Femur (tissue), 1 donor: ENCODE measurements around the gene R3HDM4.
"Not testable (repeated sequence)": the region's sequence is repeated elsewhere in the genome, so short reads cannot be mapped to it uniquely, and the experiment has no call there.

Experiments
- DNase-seq: peaks from one replicate; pipeline ENCODE4 v3.0.0-alpha.2; 2017

Gene R3HDM4

DNA sequence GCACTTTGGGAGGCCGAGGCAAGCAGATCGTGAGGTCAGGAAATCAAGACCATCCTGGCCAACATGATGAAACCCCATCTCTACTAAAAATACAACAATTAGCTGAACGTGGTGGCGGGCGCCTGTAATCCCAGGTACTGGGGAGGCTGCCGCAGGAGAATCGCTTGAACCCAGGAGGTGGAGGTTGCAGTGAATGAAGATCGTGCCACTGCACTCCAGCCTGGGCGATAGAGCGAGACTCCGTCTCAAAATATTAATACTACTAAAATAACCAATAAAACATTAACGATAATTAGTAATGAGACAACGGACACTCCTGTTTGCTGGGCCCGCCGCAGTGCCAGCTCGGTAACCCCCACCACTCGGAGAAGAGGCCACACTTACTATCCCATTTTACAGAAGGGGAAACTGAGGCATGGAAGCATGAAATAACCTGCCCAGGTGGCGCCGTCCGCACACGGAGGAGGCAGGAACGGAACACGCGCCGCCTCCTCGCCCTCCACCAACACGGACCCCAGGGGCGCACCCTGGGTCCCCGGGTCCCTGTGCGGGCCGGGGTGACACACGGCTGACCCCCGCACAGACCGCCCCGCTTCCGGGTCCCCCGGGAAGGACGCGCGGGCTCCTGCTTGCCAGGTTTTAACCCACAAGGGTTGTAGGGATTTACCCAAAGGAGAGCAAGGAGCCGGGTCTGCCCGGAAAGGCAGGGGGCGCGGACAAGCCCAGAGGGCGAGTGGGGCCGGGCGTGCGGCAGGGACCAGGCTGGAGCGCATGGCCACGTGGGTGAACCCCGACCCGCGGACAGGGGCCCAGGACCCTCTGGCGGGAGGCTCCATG is 1.6 kb downstream of the R3HDM4 start:
- DNase-seq, result no peak

DNA sequence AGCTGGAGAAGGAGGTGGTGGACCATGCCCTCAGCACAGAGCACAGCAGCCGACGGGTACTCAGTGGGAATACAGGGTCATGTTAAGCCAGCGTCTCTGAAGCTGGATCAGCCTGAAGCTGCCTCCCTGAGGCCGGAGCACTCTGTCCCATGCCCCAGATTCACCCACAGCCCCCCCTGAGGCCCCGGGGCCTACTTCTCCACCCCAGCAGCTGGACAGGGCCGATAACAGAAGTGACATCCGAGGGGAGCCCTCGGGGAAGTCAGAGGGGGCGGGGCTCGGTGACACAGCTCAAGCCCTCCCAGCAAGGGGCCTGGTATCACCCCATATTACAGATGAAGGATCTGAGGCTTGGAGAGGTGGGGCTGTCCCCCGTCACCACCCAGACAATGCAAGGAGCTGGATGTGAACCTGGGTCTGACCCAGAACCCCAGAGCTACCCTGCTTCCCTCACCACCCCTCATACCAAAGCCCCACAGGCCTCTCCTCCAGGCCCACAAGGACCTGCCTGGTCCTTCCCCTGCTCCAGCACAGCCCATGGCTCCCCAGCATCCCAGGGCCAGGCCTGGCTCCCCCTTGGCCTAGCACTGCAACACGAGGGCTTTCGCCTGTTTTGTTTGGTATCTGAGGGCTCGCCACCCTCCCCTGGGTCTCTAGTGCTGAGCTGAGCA is 5.7 kb downstream of the R3HDM4 start:
- peak; percentile 68 for DNase-seq

DNA sequence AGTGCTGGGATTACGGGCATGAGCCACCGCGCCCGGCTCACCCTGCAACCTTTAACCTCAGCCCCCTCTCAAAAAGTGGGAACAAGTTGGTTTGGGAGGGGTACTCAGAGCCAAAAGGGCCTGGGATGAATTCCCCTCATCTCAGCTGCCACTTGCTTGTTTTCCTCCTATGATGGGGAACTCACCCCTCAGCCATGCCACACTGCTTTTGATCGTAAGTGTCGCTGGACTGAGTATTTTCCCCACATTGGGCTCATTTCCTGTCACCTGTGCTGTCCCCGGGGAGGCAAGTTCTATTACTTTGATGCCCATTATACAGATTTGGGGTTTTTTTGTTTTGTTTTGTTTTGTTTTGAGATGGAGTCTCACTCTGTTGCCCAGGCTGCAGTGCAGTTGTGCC is 6.5 kb downstream of the R3HDM4 start:
- DNase-seq, result no peak

DNA sequence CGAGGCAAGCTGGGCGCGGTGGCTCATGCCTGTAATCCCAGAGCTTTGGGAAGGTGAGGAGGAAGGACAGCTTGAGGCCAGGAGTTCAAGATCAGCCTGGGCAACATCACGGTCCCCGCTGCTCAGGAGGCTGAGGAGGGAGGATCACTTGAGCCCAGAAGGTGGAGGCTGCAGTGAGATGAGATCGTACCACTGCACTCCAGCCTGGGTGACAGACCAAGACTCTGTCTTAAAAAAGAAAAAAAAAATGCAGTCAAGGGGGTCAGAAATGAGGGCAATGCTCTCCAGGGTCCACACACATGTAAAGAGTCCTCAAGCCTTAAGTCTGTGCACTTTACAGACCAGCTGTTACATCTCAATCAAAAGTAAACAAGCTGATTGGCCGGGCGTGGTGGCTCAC is 8.5 kb downstream of the R3HDM4 start:
- no peak for DNase-seq

DNA sequence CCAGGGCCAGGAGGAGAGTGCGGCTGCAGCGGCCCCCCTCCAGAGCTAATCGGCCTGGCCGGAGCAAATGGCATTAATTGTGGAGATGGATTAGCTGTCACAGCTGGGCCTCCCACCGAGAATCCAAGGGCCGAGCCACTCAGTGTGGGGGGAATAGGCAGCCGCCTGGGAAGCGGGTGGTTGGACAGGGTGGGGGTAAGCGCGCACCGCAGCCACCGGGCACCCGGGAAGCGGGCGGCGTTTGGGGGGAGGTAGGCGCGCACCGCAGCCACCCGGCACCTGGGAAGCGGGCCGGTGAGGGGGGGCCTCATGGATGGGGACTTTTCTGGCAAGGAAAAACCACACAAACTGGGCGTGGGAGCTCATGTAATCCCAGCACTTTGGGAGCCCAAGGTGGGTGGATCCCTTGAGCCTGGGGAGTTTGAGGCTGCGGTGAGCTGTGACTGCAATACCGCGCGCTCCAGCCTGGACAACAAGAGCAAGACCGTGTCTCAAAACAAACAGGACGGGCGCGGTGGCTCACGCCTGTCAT is 9.7 kb downstream of the R3HDM4 start:
- no peak for DNase-seq

DNA sequence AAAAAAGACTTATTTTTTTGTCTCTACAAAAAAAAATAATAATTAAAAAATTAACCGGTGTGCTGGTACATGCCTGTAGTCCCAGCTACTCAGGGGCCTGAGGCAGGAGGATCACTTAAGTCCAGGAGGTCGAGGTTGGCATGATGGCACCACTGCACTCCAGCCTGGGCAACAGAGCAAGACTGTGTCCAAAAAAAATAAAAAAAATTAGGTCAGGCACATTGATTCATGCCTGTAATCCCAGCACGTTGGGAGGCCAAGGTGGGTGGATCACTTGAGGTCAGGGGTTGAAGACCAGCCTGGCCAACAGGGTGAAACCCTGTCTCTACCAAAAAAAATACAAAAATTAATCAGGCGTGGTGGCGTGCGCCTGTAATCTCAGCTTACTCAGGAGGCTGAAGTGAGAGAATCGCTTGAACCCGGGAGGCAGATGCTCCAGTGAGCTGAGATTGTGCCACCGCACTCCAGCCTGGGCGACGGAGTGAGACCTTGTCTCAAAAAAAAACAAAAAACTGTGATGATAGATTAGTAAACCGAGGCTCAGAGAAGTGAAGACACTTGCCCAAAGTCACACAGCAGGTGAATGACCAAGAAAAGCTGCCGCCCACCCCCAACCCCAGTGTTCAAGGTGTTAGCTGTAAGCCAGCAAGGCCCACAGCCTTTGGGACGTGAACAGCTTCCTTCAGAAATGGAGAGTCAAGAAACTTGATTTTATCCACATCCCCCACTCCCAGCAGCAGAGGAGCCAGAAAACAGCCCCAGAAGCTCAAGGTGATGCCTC is 10.4 kb downstream of the R3HDM4 start:
- DNase-seq, result no peak

DNA sequence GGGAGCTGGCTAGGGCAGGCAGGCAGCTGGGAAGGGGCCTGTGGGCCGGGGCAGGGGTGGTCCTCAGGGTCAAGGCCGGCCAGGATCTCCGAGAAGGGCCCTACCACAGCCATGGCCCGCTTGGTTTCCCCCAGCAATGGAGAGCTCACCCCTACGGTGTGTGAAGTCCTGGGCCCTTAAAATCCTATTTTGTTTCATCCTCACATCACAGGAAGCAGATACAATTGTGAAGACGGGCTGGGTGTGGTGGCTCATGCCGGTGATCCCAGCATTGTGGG is 11.0 kb downstream of the R3HDM4 start:
- no peak for DNase-seq

DNA sequence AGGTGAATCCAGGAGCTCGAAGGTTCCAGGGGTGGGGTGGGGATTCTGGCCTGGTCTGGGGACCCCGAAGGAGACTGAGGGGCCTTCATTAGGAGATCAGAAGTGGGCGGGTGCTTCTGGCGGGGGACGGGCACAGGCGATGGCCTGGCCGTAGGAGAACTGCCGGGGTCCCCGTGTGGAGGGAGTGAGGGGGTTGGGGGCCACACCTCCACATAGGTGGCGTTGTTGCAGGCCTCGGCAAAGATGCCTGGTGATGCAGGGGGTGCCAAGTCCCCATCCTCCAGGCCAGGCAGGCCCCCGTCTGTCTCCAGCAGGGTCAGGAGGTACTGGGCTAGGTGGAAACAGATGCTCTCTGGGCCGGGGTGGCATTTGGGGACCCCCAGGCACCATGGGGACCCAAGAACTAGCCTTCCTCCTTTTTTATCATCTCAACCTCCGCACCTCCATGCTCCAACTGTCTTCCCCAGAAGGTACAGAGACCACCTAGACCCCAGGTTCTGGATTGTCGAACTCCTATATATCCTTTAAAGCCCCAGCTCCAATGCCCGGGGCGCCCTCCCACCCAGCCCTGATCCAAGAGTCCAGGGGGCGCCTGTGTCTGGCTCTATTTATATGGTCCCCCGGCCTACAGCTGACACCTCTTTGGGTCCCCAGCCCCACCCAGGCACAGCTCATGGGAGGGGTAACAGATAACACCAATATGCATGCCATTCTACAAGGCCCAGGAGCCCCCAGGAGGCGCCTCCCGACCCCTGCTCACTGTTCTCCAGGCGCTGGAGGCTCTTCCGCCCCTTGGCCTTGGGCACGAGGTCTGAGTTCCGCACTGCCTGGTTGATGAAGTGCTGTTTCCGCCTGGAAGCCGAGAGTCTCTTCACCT is 11.6 kb downstream of the R3HDM4 start:
- DNase-seq, result no peak

DNA sequence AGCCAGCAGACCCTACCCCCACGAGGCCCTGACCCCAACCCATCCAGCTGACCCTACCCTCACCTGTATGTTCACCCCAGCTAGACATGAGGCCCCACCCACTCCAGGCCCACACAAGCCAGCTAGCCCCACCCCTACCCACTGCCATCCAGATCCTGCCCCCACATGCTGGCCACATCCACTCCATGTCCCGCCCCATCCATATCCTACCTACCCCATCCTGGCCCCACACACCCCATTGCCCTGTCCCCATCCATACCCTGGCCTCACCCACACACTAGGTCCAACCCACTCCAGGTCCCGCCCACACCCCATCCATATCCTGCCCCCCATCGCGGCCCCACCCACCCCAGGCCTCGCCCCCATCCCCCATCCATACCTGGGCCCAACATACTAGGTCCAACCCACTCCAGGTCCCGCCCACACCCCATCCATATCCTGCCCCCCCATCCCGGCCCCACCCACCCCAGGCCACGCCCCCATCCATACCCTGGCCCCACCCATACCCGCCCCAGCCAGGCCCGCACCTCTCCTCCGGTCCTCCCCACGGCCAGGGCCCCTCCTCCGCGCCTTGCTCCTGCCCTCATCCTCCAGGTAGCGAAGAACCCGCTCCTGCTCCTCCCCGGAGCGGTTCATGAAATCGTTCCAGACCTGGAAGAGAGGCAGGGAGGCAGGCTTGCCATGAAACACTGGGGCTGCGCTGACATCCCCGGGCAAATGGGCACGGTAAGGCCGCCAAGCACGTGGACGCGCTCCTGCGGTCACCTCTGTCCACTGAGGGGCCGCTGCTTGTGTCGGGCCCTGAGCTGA is 12.5 kb downstream of the R3HDM4 start:
- DNase-seq, result no peak

DNA sequence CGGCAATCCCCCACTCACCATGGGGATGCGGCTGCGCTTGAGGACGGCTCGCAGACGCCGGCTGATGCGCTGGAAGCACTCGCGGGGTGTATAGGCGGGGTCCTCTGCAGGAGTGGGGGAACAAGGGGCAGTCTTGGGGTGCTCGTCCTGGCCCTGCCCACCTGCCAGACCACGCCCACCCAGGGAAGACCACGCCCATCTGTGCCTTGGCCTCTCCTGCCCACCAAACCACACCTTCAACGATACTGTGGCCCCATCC is 13.0 kb downstream of the R3HDM4 start:
- no peak for DNase-seq

DNA sequence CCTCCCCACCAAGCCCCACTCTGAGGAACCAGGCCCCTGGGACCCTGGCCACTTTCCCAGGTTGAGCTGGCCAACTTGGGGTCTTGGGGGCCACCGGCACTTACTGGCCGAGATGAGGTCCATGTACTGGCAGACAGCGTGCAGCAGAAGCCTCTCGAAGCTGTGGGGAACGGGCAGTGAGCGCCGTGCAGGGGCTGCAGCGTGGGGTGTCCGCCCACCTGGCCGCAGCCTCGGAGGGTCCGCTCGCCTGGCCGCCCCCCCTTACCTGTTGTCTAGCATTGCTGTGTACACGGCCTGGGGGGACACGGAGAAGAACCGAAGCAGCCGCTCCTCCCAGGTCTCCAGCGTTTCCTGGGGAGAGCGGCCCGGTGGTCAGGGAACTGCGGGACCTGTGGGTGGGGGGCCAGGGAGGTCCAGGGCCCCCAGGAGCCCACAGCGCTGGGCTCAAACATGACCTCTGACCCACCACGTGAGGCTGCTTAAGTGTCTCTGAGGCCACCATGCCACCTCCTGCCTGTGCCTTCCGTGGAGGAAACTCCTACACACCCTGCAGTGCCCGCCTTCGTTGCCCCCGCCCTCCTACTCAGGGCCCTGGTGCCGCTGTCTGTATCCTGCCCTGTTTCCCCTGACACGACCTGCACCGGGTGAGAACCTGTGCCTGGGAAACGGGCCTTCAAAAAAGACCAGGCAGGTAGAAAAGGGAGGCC is 13.5 kb downstream of the R3HDM4 start:
- DNase-seq, result no peak

DNA sequence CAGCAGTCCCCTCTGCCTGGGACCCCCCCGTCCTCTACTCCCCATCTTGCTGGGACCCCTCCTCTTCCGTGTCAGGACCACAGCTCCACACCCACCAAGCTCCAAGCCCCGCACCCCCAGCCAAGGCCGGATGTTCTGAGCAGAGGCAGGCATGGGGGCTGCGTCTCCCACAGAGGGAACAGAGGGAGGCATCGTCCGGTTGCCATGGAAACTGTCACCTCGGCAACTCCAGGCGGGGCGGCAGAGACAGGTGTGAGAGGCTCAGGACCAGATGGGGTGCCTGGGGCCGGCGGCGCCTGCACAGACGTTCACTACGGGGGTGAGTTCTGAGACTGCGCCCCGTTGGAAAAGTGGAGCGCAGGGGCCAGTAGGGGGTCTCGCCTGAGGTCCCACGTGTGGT is 14.4 kb downstream of the R3HDM4 start:
- no peak for DNase-seq

DNA sequence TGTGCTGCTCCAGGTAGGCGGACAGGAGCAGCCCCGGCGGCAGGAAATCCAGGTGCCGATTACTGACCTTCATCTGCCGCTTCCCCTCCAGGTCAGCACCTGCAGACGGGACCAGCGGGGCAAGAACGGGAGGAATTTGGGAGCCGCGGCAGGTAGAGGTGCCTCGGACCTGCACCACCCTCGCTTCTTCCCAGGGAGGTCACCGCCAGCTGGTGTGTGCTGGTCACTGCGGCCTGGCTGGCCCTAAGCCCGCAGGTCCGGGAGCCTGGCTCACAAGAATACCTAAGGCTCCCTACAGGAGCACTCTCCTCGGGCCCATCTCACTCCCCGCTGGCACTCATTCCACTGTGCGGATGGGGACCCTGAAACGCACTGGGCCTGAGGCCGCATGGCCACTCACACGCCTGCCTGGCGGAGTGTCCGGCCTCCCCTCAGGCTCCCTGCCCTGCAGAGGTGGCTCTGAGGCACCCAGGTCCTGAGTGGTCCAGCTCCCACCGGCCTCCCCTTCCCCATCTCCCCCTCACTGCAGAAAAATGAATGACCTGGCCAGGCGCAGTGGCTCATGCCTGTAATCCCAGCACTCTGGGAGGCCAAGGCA is 15.5 kb downstream of the R3HDM4 start:
- DNase-seq, result no peak

DNA sequence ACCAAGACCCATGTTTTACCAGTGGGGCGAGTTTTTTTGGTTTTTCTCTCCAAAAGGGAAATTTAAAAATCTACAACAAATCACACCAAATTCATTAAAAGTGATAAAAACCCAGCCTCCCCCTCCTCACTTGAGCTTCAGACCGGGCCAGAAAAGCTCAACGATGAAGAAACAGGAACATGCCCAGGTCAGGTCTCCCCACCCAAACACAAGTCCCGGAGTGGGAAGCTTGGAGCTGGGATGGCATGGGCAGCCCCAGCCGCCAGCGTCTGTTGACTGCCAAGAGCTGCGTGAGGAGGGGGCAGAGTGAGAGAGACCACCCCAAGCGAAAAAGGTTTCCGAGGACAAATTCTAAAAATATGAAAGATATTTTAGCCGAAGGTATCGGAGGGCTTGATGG is 16.0 kb downstream of the R3HDM4 start:
- DNase-seq, result no peak

DNA sequence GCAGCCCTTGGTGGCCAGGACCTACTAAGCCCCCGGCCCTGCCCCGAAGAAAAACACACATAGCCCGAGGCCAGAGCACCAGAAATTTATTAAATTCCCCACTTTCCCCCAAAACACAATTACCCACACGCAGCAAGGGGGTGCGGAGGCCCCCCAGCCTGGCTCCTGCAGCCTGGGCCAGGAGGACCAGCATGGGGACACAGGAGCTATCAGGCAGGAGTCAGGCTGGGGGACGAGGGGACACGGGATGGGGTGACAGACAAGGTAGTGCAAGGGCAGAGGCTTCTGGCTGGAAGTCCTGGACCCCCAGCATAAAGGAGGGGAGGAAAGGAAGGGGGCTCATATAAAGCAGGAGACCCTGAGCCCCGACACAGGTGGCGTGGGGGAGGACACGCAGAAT is 16.6 kb downstream of the R3HDM4 start:
- no peak for DNase-seq

DNA sequence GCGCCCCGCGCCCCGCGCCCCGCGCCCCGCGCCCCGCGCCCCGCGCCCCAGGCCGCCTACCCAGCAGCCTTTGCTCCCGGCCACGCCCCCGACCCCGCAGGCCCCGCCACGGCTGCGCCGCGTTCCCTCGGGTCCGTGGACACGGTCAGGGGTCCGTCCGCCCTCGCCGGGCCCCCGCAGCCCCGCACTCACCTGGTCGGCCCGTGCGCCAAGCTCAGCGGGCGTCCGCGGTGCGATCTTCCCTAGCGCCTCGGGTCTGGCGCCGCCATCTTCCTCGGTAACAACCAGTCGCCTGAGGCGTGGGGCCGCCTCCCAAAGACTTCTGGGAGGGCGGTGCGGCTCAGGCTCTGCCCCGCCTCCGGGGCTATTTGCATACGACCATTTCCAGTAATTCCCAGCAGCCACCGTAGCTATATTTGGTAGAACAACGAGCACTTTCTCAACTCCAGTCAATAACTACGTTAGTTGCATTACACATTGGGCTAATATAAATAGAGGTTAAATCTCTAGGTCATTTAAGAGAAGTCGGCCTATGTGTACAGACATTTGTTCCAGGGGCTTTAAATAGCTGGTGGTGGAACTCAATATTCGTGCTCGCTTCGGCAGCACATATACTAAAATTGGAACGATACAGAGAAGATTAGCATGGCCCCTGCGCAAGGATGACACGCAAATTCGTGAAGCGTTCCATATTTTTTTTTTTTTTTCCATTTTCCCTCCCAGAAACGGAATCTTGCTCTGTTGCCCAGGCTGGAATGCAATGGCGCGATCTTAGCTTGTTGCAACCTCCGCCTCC is 19.9 kb downstream of the R3HDM4 start, which contains the start of the genes MED16 and RNU6-9:
MED16 (minus strand) TSS at position 294 of the 796 bp plus-strand sequence. CDS start 2,056 bp downstream, outside the sequence.
RNU6-9 (plus strand) TSS at position 591 of the 796 bp plus-strand sequence.
- DNase-seq, result peak; percentile 95

DNA sequence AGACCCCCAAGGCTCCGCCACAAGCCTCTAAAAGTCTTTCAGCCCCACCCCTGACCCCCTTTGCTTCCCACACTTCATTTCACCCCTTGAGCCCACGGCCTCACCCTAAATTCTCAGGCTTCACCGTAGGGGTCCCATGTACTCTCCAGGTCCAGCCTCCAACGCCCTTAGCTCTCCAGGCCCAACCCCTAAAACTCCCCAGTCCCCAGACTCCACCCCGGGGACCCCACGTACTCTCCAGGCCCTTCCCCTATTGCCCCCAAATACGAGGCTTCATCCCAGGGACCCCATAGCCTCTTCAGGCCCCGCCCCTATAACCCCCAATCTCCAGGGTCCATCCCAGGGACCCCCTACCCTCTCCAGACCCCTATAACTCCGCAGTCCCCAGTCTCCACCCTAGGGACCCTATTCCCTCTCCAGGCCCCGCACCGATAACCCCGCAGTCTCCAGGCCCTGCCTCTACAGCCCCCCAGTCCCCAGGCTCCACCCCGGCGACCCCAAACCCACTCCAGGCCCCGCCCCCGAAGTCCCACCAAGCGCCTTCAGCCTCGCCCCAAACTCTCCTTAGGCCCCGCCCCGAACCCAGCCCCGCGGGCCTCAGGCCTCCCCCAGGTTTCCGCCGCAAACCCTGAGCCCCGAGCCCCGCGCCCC is 20.7 kb downstream of the R3HDM4 start:
- peak; percentile 73 for DNase-seq

DNA sequence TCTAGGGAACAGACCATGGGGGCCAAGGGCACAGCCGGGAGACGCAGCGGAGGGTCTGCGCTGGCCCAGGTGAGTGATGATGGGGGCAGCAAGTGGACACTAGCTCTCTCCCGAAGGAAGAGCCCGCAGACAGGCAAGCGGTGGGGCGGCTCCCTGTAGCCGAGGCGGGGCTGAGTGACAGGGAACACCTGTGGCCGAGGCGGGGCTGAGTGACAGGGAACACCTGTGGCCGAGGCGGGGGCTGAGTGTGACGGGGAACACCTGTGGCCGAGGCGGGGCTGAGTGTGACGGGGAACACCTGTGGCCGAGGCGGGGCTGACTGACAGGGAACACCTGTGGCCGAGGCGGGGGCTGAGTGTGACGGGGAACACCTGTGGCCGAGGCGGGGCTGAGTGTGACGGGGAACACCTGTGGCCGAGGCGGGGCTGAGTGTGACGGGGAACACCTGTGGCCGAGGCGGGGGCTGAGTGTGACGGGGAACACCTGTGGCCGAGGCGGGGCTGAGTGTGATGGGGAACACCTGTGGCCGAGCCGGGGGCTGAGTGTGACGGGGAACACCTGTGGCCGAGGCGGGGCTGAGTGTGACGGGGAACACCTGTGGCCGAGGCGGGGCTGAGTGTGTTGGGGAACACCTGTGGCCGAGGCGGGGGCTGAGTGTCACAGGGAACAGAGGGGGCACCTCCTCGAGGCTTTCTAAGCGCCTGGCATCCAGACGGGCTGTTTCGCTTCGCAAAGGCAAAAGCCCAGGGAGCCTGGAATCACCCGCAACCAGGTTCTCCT is 21.4 kb downstream of the R3HDM4 start:
- DNase-seq, result not testable (repeated sequence)
